Measurements from ENCODE around the gene HSF5. TPM values are rescaled to one million over a fixed set of nuclear protein-coding genes. Genes with fewer than 3 reads are reported as not detected.

Gene HSF5
- total and polyA plus RNA-seq, 7 donors = under 0.01 to 0.29 TPM; not detected in 5

DNA sequence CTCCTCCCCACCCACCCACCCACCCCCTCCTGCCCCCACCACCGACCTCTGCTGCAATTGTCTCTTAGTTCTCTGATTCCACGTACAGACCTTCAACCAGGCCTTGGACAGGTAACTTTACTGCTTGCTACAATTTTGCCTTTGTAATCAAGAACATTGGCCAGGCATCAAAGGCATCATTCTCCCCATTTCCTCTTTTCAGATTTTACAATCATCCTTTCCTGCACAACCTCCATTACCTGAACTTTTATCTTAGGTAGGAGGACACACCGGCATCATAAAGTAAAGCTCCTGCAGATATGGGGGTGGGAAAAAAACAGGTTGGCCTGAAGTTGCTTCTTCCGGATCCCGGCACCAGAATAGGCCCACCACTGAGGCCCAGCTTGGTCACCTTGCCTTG is 110.5 kb downstream of the HSF5 start:
- TF ChIP-seq POLR2A (IDR thresholded peaks at IDR 0.05) (no peak), POLR2AphosphoS5 (IDR thresholded peaks at IDR 0.05) (no peak), EP300 (IDR thresholded peaks at IDR 0.05) (no peak)
- TF ChIP-seq, protein P1, sequence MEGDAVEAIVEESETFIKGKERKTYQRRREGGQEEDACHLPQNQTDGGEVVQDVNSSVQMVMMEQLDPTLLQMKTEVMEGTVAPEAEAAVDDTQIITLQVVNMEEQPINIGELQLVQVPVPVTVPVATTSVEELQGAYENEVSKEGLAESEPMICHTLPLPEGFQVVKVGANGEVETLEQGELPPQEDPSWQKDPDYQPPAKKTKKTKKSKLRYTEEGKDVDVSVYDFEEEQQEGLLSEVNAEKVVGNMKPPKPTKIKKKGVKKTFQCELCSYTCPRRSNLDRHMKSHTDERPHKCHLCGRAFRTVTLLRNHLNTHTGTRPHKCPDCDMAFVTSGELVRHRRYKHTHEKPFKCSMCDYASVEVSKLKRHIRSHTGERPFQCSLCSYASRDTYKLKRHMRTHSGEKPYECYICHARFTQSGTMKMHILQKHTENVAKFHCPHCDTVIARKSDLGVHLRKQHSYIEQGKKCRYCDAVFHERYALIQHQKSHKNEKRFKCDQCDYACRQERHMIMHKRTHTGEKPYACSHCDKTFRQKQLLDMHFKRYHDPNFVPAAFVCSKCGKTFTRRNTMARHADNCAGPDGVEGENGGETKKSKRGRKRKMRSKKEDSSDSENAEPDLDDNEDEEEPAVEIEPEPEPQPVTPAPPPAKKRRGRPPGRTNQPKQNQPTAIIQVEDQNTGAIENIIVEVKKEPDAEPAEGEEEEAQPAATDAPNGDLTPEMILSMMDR (IDR thresholded peaks at IDR 0.05) = no peak
- no peak overlapping the region for H3K27ac ChIP-seq
- H3K9me3 ChIP-seq = no peaks in the 10 kb centered on the region
- WGBS, 2 donors = 18 to 71% methylated on average over 5 of the region's 5 CpGs
- H3K4me1 ChIP-seq = no peaks in the 10 kb centered on the region
- DNase-seq = no peak
- no peaks in the 10 kb centered on the region for H3K36me3 ChIP-seq
- H3K27me3 ChIP-seq = no peaks in the 10 kb centered on the region
- no peak overlapping the region for H3K4me3 ChIP-seq
- intact Hi-C loops (cut with DNase I) = no loop called here

DNA sequence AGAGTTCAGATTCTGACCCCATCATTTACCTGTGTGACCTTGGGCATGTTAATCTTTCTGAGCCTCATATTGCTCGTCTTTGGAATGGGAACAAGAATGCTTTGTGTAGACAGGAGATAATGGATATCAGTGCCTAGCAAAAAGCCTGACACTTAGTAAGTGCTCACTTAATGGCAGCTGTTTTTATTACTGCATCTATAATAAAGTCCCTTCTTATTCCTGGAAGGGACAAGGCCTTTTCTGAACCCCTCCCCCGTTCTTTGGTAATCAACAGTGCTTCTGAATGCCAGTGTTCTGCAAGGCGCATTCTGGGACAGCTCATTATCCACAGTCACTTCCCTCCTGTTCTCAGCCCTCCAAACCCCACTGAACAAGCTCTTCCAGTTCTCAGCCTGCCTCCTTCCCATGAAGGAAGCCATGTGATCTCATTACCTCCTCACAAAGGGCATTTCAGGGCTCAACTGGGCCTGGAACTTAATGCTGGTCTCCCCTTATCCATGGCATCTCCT is 111.1 kb downstream of the HSF5 start:
- Histone ChIP-seq H3K4me3 (no peak overlapping the region), H3K27me3 (no peaks in the 10 kb centered on the region), H3K9me3 (no peaks in the 10 kb centered on the region), H3K36me3 (no peaks in the 10 kb centered on the region), H3K27ac (no peak overlapping the region), H3K4me1 (no peaks in the 10 kb centered on the region)
- DNase-seq = no peak
- WGBS, 2 donors = 16 to 73% methylated on average over 3 of the region's 3 CpGs
- intact Hi-C loops (cut with DNase I) = no loop called here
- TF ChIP-seq EP300 (IDR thresholded peaks at IDR 0.05) = no peak
- TF ChIP-seq, protein P1 (IDR thresholded peaks at IDR 0.05) = no peak
- TF ChIP-seq POLR2A (IDR thresholded peaks at IDR 0.05) = no peak
- TF ChIP-seq POLR2AphosphoS5 (IDR thresholded peaks at IDR 0.05) = no peak

DNA sequence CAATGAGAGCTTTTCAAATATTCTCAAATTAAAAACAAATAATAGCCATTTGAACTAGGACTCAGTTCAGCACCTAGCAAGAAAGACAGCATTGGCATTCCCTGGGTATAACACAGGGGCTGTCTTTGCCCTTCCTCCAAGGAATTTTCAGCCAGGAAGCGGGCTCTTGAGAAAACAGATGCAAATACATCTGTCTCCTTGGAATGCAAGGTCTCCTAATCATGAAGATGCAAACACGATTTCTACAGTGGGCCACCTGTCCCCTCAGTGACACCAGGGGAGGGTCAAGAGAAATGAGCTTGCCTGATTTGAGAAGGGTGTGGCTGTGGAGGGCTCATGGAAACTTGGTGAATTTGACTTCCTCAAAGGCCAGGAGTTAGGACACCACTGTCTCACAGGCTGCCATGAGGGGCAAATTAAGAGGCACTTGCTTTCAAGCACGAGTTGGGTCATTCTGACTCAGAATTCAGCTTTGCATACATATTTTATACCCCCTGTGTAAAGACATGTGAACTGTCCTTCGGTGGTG is 111.7 kb downstream of the HSF5 start:
- intact Hi-C loops (cut with DNase I) = no loop called here
- H3K27ac ChIP-seq = no peak overlapping the region
- no peaks in the 10 kb centered on the region for H3K36me3 ChIP-seq
- TF ChIP-seq EP300 (IDR thresholded peaks at IDR 0.05) (no peak), POLR2A (IDR thresholded peaks at IDR 0.05) (no peak), POLR2AphosphoS5 (IDR thresholded peaks at IDR 0.05) (no peak)
- TF ChIP-seq, protein P1 (IDR thresholded peaks at IDR 0.05) = no peak
- H3K4me3 ChIP-seq = no peak overlapping the region
- DNase-seq = no peak
- H3K4me1 ChIP-seq = no peaks in the 10 kb centered on the region
- no peaks in the 10 kb centered on the region for H3K9me3 ChIP-seq
- 26 to 68% methylated on average over 4 of the region's 4 CpGs for WGBS, 2 donors
- H3K27me3 ChIP-seq = no peaks in the 10 kb centered on the region

DNA sequence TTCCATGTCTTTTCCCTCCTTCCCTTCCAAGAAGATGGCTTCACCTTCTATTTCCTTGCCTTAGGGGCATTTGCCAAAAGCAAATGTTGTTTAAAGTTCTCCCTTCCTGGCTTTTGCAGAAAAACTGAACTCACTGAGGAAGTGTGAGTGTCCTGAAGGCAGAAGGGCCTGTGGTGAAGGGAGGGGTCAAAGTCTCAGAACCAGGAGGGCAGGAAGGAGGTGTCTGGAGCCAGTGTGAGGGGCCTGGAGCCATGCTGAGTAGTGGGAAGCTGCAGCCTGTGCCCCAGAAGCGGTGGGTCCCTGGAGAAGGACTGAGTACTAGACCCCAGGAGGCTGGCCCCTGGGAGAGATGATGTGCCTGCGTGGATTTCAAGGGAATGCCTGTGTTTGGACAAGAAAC is 112.4 kb downstream of the HSF5 start:
- Histone ChIP-seq H3K27me3 (no peaks in the 10 kb centered on the region), H3K4me3 (no peak overlapping the region), H3K9me3 (no peaks in the 10 kb centered on the region), H3K4me1 (no peaks in the 10 kb centered on the region), H3K27ac (no peak overlapping the region), H3K36me3 (no peaks in the 10 kb centered on the region)
- intact Hi-C loops (cut with DNase I) = no loop called here
- no peak for DNase-seq
- TF ChIP-seq POLR2A (IDR thresholded peaks at IDR 0.05) (no peak), EP300 (IDR thresholded peaks at IDR 0.05) (no peak), POLR2AphosphoS5 (IDR thresholded peaks at IDR 0.05) (no peak)
- TF ChIP-seq, protein P1 (IDR thresholded peaks at IDR 0.05) = no peak
- WGBS, 2 donors = 53 to 72% methylated on average over 2 of the region's 2 CpGs

DNA sequence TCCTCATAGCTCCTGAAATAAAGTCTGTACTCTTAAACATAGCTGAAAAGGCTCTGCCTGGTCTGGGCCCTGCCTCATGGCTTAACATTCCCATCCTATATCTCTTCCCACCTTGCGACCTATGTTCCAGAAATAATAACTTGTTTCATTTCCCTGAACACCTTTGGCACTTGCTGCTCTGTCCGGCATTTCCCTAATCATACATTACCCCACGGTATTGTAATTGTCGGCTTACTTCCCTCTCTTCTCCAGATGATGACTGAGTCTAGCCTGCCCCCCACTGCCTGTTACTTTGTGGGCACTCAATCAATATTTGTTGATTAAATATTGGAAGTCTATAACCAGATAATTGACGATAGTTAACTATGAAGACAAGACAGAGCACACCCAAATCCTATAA is 113.0 kb downstream of the HSF5 start:
- H3K4me3 ChIP-seq = no peak overlapping the region
- DNase-seq = no peak
- no peaks in the 10 kb centered on the region for H3K9me3 ChIP-seq
- no peak overlapping the region for H3K27ac ChIP-seq
- TF ChIP-seq POLR2A (IDR thresholded peaks at IDR 0.05) = no peak
- no peak for TF ChIP-seq POLR2AphosphoS5 (IDR thresholded peaks at IDR 0.05)
- TF ChIP-seq EP300 (IDR thresholded peaks at IDR 0.05) = no peak
- TF ChIP-seq, protein P1 (IDR thresholded peaks at IDR 0.05) = no peak
- no peaks in the 10 kb centered on the region for H3K36me3 ChIP-seq
- intact Hi-C loops (cut with DNase I) = no loop called here
- WGBS, 2 donors = 11 to 56% methylated on average over 5 of the region's 5 CpGs
- no peaks in the 10 kb centered on the region for H3K4me1 ChIP-seq
- no peaks in the 10 kb centered on the region for H3K27me3 ChIP-seq
